Measurements from ENCODE around the gene ZNF608.

The ZNF608 gene

DNA sequence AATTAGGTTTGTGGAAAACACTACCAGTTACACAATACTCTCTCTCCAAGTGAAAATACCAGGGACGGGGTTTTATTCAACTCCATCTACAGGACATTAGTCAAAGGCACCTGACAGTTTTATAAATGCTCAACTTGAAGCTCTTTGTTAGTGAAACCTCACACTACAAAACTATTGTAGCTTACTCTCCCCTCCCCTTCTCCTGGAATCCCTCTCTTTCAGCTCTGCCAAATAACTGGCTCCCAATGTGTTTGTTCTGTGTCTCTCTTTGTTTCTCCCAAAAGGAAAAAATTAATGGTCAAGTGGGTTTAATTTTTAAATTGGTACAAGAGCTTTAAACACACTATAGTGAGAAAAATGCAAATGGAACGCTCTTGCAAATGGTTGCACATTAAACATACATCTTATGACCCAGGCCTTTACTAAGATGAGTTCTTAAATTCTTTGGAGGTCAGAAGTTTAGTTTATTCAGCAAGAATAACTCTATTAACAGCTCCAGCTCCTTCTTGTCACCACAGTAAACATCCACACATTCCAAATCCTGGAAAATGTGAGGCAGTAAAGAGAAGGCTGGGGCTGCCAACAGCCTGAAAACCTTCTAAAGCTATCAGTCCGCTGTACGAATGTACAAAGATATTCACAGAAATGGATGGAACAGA is 48.4 kb downstream of the ZNF608 start:
- intact Hi-C loops (cut with DNase I): no loop called here
- DNase-seq: no peak

DNA sequence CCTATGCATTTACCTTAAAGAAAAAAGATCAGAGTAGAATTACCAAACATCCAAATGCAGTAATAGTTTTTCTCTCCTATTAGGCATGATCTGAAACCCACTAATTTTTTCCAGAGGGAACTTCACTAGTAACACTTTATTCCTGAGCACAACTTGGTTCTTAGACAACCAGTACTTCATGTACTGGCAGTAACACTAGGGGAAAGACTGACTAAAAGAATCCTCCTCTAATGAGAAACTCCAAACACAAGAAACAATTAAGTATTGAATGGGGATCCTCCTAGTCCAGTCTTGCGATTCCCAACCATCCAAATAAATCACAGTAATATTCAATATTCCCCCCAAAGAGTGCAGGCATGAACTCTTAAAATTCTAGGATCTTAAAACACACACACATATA is 48.9 kb downstream of the ZNF608 start:
- no peak for DNase-seq
- intact Hi-C loops (cut with DNase I): no loop called here

DNA sequence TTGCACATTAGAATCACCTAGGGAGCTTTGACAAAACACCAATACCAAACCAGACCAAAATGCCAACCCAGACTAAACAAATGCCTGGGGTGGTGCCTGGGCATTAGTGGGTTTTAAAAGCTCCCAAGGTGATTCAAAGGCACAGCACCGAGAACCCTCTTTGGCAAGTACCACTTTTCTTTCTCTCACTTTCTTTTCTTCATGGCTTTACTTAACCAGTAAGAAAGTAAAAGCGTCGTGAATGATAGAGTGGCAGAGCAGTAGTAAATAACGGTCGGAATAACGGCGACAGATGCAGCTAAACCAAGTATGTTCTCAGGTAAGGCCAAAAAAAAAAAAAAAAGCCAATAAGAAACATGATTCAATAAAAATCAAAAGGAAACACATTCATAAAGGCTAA is 49.5 kb downstream of the ZNF608 start:
- intact Hi-C loops (cut with DNase I): no loop called here

More for the DNA sequence above, 49.5 kb downstream of the ZNF608 start:
- no peak for DNase-seq

Measured in posterior cingulate gyrus (tissue), 11 donors.